Jurkat, Clone E6-1 (cell line): ENCODE data around the gene THADA.

ENCODE experiments used
- DNase-seq: peaks from one replicate; pipeline ENCODE4 v3.0.0-alpha.2; 2011; ENCODE audit warnings: low read depth, low spot score
- H3K4me3 ChIP-seq: 2 replicates; pipeline ENCODE4 v1.5.1; 2011; ENCODE audit warnings: mild to moderate bottlenecking, low read length, control low read depth, moderate library complexity

The THADA gene

GRCh38 chr2:43475137-43475846 lies 120.5 kb downstream of the THADA start:
- no peak for DNase-seq

GRCh38 chr2:43474273-43474672 lies 121.6 kb downstream of the THADA start:
- no peak for DNase-seq
- H3K4me3 ChIP-seq, result no peak overlapping the region

More at GRCh38 chr2:43475137-43475846, 120.5 kb downstream of the THADA start:
- H3K4me3 ChIP-seq, result no peak overlapping the region

- no peak overlapping the region for H3K4me3 ChIP-seq
- DNase-seq, result no peak
Observed at GRCh38 chr2:43473767-43474166, 122.1 kb downstream of the THADA start.

GRCh38 chr2:43472527-43473194 lies 123.2 kb downstream of the THADA start:
- no peak for DNase-seq
- H3K4me3 ChIP-seq, result no peak overlapping the region

- DNase-seq, result no peak
- no peak overlapping the region for H3K4me3 ChIP-seq
Observed at GRCh38 chr2:43469713-43470112, 126.1 kb downstream of the THADA start.

- no peak overlapping the region for H3K4me3 ChIP-seq
- no peak for DNase-seq
Observed at GRCh38 chr2:43469094-43469493, 126.7 kb downstream of the THADA start.

- no peak overlapping the region for H3K4me3 ChIP-seq
- DNase-seq, result no peak
Observed at GRCh38 chr2:43467891-43468290, 127.9 kb downstream of the THADA start.

- no peak for DNase-seq
- no peak overlapping the region for H3K4me3 ChIP-seq
Observed at GRCh38 chr2:43465234-43465633, 130.6 kb downstream of the THADA start.

GRCh38 chr2:43464590-43464989 lies 131.2 kb downstream of the THADA start:
- H3K4me3 ChIP-seq, result no peak overlapping the region
- DNase-seq, result no peak

GRCh38 chr2:43462866-43463641 lies 132.8 kb downstream of the THADA start:
- DNase-seq, result no peak

GRCh38 chr2:43461453-43462073 lies 134.3 kb downstream of the THADA start:
- H3K4me3 ChIP-seq, result no peak overlapping the region
- DNase-seq, result no peak

More at GRCh38 chr2:43462866-43463641, 132.8 kb downstream of the THADA start:
- H3K4me3 ChIP-seq, result no peak overlapping the region

GRCh38 chr2:43460611-43461365 lies 135.1 kb downstream of the THADA start:
- DNase-seq, result no peak
- no peak overlapping the region for H3K4me3 ChIP-seq

GRCh38 chr2:43460174-43460546 lies 135.7 kb downstream of the THADA start:
- DNase-seq, result no peak

GRCh38 chr2:43459446-43460173 lies 136.2 kb downstream of the THADA start:
- no peak for DNase-seq
- no peak overlapping the region for H3K4me3 ChIP-seq

More at GRCh38 chr2:43460174-43460546, 135.7 kb downstream of the THADA start:
- H3K4me3 ChIP-seq, result no peak overlapping the region

- no peak for DNase-seq
Observed at GRCh38 chr2:43458014-43458628, 137.7 kb downstream of the THADA start.

GRCh38 chr2:43455731-43456642 lies 139.9 kb downstream of the THADA start:
- no peak overlapping the region for H3K4me3 ChIP-seq
- no peak for DNase-seq

More at GRCh38 chr2:43458014-43458628, 137.7 kb downstream of the THADA start:
- H3K4me3 ChIP-seq, result no peak overlapping the region

- H3K4me3 ChIP-seq, result no peak overlapping the region
Observed at GRCh38 chr2:43455296-43455695, 140.5 kb downstream of the THADA start.

More at GRCh38 chr2:43455296-43455695, 140.5 kb downstream of the THADA start:
- DNase-seq, result no peak
